ENCODE results near the gene FANCC.

DNA sequence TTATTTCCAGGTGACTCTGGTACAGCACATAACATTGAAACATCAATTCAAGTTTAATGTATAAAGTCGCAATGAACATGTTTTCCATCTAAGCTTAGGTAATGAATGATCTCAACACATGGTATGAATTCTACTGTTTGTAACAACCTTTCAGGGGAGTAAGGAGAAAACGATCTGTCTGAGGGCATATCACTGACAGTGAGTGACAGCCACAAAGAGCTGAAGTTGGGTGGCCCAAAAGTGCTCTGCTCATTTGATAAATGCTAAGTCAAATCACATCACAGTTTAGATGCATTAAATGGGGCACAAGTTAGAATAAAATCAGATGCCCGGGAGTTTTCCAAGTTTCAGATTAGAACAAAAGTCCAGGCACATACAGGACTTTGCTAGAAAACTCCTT lies 1.2 kb downstream of the FANCC start:
- TF ChIP-seq, protein P1, sequence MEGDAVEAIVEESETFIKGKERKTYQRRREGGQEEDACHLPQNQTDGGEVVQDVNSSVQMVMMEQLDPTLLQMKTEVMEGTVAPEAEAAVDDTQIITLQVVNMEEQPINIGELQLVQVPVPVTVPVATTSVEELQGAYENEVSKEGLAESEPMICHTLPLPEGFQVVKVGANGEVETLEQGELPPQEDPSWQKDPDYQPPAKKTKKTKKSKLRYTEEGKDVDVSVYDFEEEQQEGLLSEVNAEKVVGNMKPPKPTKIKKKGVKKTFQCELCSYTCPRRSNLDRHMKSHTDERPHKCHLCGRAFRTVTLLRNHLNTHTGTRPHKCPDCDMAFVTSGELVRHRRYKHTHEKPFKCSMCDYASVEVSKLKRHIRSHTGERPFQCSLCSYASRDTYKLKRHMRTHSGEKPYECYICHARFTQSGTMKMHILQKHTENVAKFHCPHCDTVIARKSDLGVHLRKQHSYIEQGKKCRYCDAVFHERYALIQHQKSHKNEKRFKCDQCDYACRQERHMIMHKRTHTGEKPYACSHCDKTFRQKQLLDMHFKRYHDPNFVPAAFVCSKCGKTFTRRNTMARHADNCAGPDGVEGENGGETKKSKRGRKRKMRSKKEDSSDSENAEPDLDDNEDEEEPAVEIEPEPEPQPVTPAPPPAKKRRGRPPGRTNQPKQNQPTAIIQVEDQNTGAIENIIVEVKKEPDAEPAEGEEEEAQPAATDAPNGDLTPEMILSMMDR (IDR thresholded peaks at IDR 0.05): no peak
- TF ChIP-seq POLR2A (IDR thresholded peaks at IDR 0.05): no peak
